ENCODE results near the gene FTH1.
"Not testable (repeated sequence)": the region's sequence is repeated elsewhere in the genome, so short reads cannot be mapped to it uniquely, and the experiment has no call there.

FTH1 gene

GRCh38 chr11:61963282-61964057 is 4.0 kb downstream of the FTH1 start:
- no peak for DNase-seq

GRCh38 chr11:61963016-61963281 is 4.5 kb downstream of the FTH1 start:
- no peak for DNase-seq

GRCh38 chr11:61962213-61963015 is 5.0 kb downstream of the FTH1 start:
- DNase-seq = no peak

- no peak for DNase-seq
Measured at GRCh38 chr11:61961570-61962212, 5.7 kb downstream of the FTH1 start.

GRCh38 chr11:61960532-61960931 is 6.9 kb downstream of the FTH1 start:
- no peak for DNase-seq

GRCh38 chr11:61959678-61960077 is 7.8 kb downstream of the FTH1 start:
- DNase-seq = no peak

GRCh38 chr11:61959114-61959513 is 8.3 kb downstream of the FTH1 start:
- DNase-seq = no peak

GRCh38 chr11:61958590-61958989 is 8.8 kb downstream of the FTH1 start:
- DNase-seq = no peak

GRCh38 chr11:61957021-61957770 is 10.2 kb downstream of the FTH1 start:
- no peak for DNase-seq

GRCh38 chr11:61956191-61957020 is 11.0 kb downstream of the FTH1 start:
- no peak for DNase-seq

GRCh38 chr11:61955422-61956135 is 11.9 kb downstream of the FTH1 start:
- DNase-seq = no peak

- DNase-seq = no peak
Measured at GRCh38 chr11:61954851-61955421, 12.5 kb downstream of the FTH1 start.

GRCh38 chr11:61954106-61954850 is 13.2 kb downstream of the FTH1 start:
- DNase-seq = no peak

- not testable (repeated sequence) for DNase-seq
Measured at GRCh38 chr11:61953632-61954031, 13.8 kb downstream of the FTH1 start.

- DNase-seq = no peak
Measured at GRCh38 chr11:61952882-61953281, 14.6 kb downstream of the FTH1 start.

- no peak for DNase-seq
Measured at GRCh38 chr11:61951484-61952135, 15.8 kb downstream of the FTH1 start.

- DNase-seq = no peak
Measured at GRCh38 chr11:61950035-61950547, 17.3 kb downstream of the FTH1 start, which contains the start of gene BEST1. Gene BEST1 (plus strand): TSS chr11:61950351. CDS start chr11:61951807, 1,456 bp downstream.

GRCh38 chr11:61949169-61950034 is 18.0 kb downstream of the FTH1 start:
- DNase-seq = peak; percentile 78

GRCh38 chr11:61948505-61948904 is 18.9 kb downstream of the FTH1 start:
- no peak for DNase-seq

All from NCI-H524 treated with DMSO at 0.1 percent for 48 hours (cell line).